ENCODE results near the gene ZNF830. TPM values are rescaled to one million over a fixed set of nuclear protein-coding genes. Genes with fewer than 3 reads are reported as not detected.

Gene ZNF830
- total RNA-seq, 4 donors from 2014 or later, result 6.0 to 11.0 (median 7.2) TPM

GRCh38 chr17:34988644-34989043 is 27.3 kb downstream of the ZNF830 start:
- TF ChIP-seq CTCF (IDR thresholded peaks at IDR 0.05 in 4 of 5, conservative IDR thresholded peaks at IDR 0.05 in 1 of 5) (no peak), POLR2A (IDR thresholded peaks at IDR 0.05) (no peak)
- H3K27me3 ChIP-seq, result no peaks in the 10 kb centered on the region
- no peak overlapping the region for H3K27ac ChIP-seq
- intact Hi-C loops (cut with DNase I; ENCODE audit: low total_unique reads), result loop anchor here (10.0 kb wide), 1 partner anchor 256 kb away; the partner anchor contains the start of gene SLFN5
- no peak for DNase-seq
- no peaks in the 10 kb centered on the region for H3K9me3 ChIP-seq
- no peaks in the 10 kb centered on the region for H3K4me1 ChIP-seq
- peaks cover 0 to 79% of the 10 kb centered on the region in 2 donors for H3K36me3 ChIP-seq
- in situ Hi-C loops (cut with MboI; ENCODE audit: low sequenced_read_pairs in 4 of 4), result loop anchor here in 3 of 4 donors (25.0 kb wide), 2 partner anchors 99 to 574 kb away; partner anchors contain the start of gene SLFN14 (in 2 of the 3)
- no peak for ATAC-seq
- no peak overlapping the region for H3K4me3 ChIP-seq

- no peak overlapping the region for H3K27ac ChIP-seq
- no peaks in the 10 kb centered on the region for H3K9me3 ChIP-seq
- no peak for ATAC-seq
- no peaks in the 10 kb centered on the region for H3K27me3 ChIP-seq
- in situ Hi-C loops (cut with MboI; ENCODE audit: low sequenced_read_pairs in 4 of 4), result loop anchor here in 3 of 4 donors (25.0 kb wide), 2 partner anchors 98 to 573 kb away; partner anchors contain the start of gene SLFN14 (in 2 of the 3)
- TF ChIP-seq CTCF (IDR thresholded peaks at IDR 0.05 in 4 of 5, conservative IDR thresholded peaks at IDR 0.05 in 1 of 5), result no peak
- TF ChIP-seq POLR2A (IDR thresholded peaks at IDR 0.05), result no peak
- intact Hi-C loops (cut with DNase I; ENCODE audit: low total_unique reads), result loop anchor here (10.0 kb wide), 1 partner anchor 255 kb away; the partner anchor contains the start of gene SLFN5
- no peak overlapping the region for H3K4me3 ChIP-seq
- DNase-seq, result no peak
- H3K4me1 ChIP-seq, result no peaks in the 10 kb centered on the region
- peaks cover 0 to 88% of the 10 kb centered on the region in 2 donors for H3K36me3 ChIP-seq
Measured at GRCh38 chr17:34989473-34989872, 28.1 kb downstream of the ZNF830 start.

- in situ Hi-C loops (cut with MboI; ENCODE audit: low sequenced_read_pairs in 4 of 4), result loop anchor here in 3 of 4 donors (10.0 to 25.0 kb wide), 3 partner anchors 96 to 571 kb away; partner anchors contain the start of gene SLFN14 (in 2 of the 3)
- H3K36me3 ChIP-seq, result peaks cover 0 to 89% of the 10 kb centered on the region in 2 donors
- intact Hi-C loops (cut with DNase I; ENCODE audit: low total_unique reads), result no loop called here
- H3K27ac ChIP-seq, result no peak overlapping the region
- H3K4me3 ChIP-seq, result no peak overlapping the region
- H3K9me3 ChIP-seq, result no peaks in the 10 kb centered on the region
- ATAC-seq, result no peak
- TF ChIP-seq CTCF (IDR thresholded peaks at IDR 0.05 in 4 of 5, conservative IDR thresholded peaks at IDR 0.05 in 1 of 5), result no peak
- no peak for DNase-seq
- no peaks in the 10 kb centered on the region for H3K27me3 ChIP-seq
- H3K4me1 ChIP-seq, result no peaks in the 10 kb centered on the region
Measured at GRCh38 chr17:34990921-34991365, 29.6 kb downstream of the ZNF830 start.

- in situ Hi-C loops (cut with MboI; ENCODE audit: low sequenced_read_pairs in 4 of 4) (loop anchor here in 3 of 4 donors (10.0 to 25.0 kb wide), 3 partner anchors 96 to 571 kb away; partner anchors contain the start of gene SLFN14 (in 2 of the 3)), intact Hi-C loops (cut with DNase I; ENCODE audit: low total_unique reads) (no loop called here)
- H3K27ac ChIP-seq, result no peak overlapping the region
Measured at GRCh38 chr17:34991606-34992005, 30.3 kb downstream of the ZNF830 start.

More at GRCh38 chr17:34991606-34992005, 30.3 kb downstream of the ZNF830 start:
- Histone ChIP-seq H3K36me3 (peaks cover 0 to 89% of the 10 kb centered on the region in 2 donors), H3K4me1 (no peaks in the 10 kb centered on the region), H3K27me3 (no peaks in the 10 kb centered on the region), H3K9me3 (no peaks in the 10 kb centered on the region), H3K4me3 (no peak overlapping the region)
- TF ChIP-seq POLR2A (IDR thresholded peaks at IDR 0.05) (no peak), CTCF (IDR thresholded peaks at IDR 0.05 in 4 of 5, conservative IDR thresholded peaks at IDR 0.05 in 1 of 5) (no peak)
- DNase-seq (no peak), ATAC-seq (no peak)
